Measurements from ENCODE around the gene BCAN. TPM values are rescaled to one million over a fixed set of nuclear protein-coding genes. Genes with fewer than 3 reads are reported as not detected.

BCAN gene
- total and polyA plus RNA-seq, 2 experiments from 2014 or later, result 2.3 to 5.5 TPM

DNA sequence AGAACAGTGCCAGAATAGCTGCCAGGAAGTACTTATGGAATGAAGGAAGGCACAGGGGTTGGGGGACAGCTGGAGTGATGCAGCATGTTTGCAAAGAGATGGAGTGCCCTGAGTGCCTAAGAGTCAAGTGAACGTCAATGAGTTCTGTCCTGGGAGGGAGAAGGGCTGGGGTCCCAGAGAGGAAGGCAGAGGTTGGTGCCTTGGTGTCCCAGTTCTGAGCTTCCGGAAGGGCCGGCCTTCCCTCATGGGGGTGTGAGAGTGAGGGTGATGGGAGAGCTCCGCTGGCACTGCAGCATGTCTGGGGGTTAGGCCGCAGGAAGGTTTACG, 17.7 kb downstream of the BCAN start (continued):
- TF ChIP-seq, protein P1, sequence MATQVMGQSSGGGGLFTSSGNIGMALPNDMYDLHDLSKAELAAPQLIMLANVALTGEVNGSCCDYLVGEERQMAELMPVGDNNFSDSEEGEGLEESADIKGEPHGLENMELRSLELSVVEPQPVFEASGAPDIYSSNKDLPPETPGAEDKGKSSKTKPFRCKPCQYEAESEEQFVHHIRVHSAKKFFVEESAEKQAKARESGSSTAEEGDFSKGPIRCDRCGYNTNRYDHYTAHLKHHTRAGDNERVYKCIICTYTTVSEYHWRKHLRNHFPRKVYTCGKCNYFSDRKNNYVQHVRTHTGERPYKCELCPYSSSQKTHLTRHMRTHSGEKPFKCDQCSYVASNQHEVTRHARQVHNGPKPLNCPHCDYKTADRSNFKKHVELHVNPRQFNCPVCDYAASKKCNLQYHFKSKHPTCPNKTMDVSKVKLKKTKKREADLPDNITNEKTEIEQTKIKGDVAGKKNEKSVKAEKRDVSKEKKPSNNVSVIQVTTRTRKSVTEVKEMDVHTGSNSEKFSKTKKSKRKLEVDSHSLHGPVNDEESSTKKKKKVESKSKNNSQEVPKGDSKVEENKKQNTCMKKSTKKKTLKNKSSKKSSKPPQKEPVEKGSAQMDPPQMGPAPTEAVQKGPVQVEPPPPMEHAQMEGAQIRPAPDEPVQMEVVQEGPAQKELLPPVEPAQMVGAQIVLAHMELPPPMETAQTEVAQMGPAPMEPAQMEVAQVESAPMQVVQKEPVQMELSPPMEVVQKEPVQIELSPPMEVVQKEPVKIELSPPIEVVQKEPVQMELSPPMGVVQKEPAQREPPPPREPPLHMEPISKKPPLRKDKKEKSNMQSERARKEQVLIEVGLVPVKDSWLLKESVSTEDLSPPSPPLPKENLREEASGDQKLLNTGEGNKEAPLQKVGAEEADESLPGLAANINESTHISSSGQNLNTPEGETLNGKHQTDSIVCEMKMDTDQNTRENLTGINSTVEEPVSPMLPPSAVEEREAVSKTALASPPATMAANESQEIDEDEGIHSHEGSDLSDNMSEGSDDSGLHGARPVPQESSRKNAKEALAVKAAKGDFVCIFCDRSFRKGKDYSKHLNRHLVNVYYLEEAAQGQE (IDR thresholded peaks at IDR 0.05; ENCODE audit: unreplicated experiment), result no peak

DNA sequence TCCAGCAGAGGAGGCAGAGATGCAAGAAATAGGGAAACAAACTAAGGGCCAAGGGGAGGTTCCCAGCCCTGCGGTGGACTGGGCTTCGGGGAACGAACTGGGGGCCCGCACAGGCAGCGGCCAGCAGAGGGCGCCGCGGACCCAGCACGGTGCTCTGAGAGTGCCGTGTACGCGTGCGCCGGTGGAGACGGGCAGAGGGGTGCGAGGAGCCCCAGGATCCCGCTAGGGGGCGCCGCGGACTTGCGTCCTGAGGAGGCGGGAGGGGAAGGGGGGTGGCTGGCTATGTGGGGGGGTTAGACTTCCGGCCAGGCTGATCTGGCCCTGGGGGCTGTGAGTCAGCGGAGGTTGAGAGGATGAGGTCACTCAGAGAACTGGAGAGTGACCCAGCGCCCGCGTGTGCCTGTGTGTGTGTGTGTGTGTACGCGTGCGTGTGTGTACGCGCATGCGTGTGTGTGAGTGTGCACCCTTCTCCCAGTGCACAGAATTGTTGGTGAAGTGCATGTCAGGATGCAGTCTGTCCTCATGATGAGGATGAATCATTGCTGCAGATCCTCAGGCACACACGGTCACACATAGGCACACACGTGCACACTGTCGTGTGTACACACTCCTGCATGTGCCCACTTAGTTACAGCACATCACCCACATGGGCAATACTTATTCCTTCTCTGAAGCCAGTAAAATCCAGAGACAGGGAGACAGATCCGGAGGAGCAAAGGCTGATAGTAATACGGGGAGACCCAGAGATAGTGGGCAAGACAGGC, 18.3 kb downstream of the BCAN start:
- Histone ChIP-seq H3K79me2 (replicated peaks; ENCODE audit: insufficient read depth) (no peaks in the 10 kb centered on the region), H3K4me1 (ENCODE audit: insufficient read depth) (peaks cover 67% of the 10 kb centered on the region), H4K20me1 (replicated peaks; ENCODE audit: insufficient read depth) (no peaks in the 10 kb centered on the region), H3K4me2 (peak overlapping the region; percentile 74), H2AFZ (peak overlapping the region; percentile 74; the same call in 1 of the 2 replicates), H3K27ac (ENCODE audit: low read depth) (peak overlapping the region; percentile 81; the same call in 1 of the 2 replicates), H3F3A (replicated peaks; ENCODE audit: low read depth) (peaks cover 24% of the 10 kb centered on the region; the same call in 1 of the 2 replicates), H3K36me3 (ENCODE audit: insufficient read depth) (no peaks in the 10 kb centered on the region), H3K27me3 (ENCODE audit: insufficient read depth) (peaks cover 47% of the 10 kb centered on the region), H3K9me2 (ENCODE audit: insufficient read depth) (no peaks in the 10 kb centered on the region), H3K4me3 (0 out of 2 replicates have a peak overlapping the region, but pooled peaks have one; percentile 9)
- ATAC-seq (peak; percentile 64), DNase-seq (ENCODE audit: low spot score) (peak; percentile 99)
- Mint-ChIP-seq H3K27ac (peak overlapping the region; percentile 98), H3K4me3 (peak overlapping the region; percentile 40; the same call in 2 of the 3 replicates), H3K4me1 (peaks cover 72% of the 10 kb centered on the region), H3K9me3 (no peaks in the 10 kb centered on the region; the same call in 1 of the 3 replicates), H3K36me3 (ENCODE audit: low read depth) (peaks cover 2% of the 10 kb centered on the region; the same call in 1 of the 3 replicates), H3K27me3 (ENCODE audit: insufficient read depth, low read depth, poor library complexity) (peaks cover 47% of the 10 kb centered on the region)
- TF ChIP-seq ZNF331 (CRISPR knock-in tag; IDR thresholded peaks at IDR 0.05; ENCODE audit: low read depth) (no peak), JUNB (IDR thresholded peaks at IDR 0.05; ENCODE audit: unreplicated experiment) (no peak), POLR2AphosphoS5 (IDR thresholded peaks at IDR 0.05; ENCODE audit: low read depth) (peak; percentile 27; the same call in 1 of the 2 replicates), EZH2phosphoT487 (IDR thresholded peaks at IDR 0.05; ENCODE audit: unreplicated experiment) (no peak), CREB1 (CRISPR knock-in tag; IDR thresholded peaks at IDR 0.05; ENCODE audit: low read depth) (peak; percentile 60; the same call in 1 of the 2 replicates)
- TF ChIP-seq, protein P2, sequence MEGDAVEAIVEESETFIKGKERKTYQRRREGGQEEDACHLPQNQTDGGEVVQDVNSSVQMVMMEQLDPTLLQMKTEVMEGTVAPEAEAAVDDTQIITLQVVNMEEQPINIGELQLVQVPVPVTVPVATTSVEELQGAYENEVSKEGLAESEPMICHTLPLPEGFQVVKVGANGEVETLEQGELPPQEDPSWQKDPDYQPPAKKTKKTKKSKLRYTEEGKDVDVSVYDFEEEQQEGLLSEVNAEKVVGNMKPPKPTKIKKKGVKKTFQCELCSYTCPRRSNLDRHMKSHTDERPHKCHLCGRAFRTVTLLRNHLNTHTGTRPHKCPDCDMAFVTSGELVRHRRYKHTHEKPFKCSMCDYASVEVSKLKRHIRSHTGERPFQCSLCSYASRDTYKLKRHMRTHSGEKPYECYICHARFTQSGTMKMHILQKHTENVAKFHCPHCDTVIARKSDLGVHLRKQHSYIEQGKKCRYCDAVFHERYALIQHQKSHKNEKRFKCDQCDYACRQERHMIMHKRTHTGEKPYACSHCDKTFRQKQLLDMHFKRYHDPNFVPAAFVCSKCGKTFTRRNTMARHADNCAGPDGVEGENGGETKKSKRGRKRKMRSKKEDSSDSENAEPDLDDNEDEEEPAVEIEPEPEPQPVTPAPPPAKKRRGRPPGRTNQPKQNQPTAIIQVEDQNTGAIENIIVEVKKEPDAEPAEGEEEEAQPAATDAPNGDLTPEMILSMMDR (conservative IDR thresholded peaks at IDR 0.05; ENCODE audit: low read depth in 2 of 2), result peak; percentile 93 to 98
- TF ChIP-seq, protein P3, sequence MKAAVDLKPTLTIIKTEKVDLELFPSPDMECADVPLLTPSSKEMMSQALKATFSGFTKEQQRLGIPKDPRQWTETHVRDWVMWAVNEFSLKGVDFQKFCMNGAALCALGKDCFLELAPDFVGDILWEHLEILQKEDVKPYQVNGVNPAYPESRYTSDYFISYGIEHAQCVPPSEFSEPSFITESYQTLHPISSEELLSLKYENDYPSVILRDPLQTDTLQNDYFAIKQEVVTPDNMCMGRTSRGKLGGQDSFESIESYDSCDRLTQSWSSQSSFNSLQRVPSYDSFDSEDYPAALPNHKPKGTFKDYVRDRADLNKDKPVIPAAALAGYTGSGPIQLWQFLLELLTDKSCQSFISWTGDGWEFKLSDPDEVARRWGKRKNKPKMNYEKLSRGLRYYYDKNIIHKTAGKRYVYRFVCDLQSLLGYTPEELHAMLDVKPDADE (IDR thresholded peaks at IDR 0.05), result peak; percentile 74; the same call in 1 of the 2 replicates

All from GM23338 (cell line).